IMR-90 (cell line): Measurements from ENCODE around the gene KLHL13. TPM values are rescaled to one million over a fixed set of nuclear protein-coding genes. Genes with fewer than 3 reads are reported as not detected.

ENCODE experiments used
- ATAC-seq: fragments of 200-7000 bp; cut with Tn5 transposase; 2 replicates; pipeline ENCODE4 v1.9.1; 2020; ENCODE audit warnings: low read depth, mild to moderate bottlenecking, moderate library complexity
- BruUV-seq: library from RNA; stranded (reverse); fragments of 400-500 nt; replicated peaks from 2 replicates; lab custom pipeline; 2021; lab: Mats Ljungman, UMichigan
- CTCF ChIA-PET: fragments of 300-600 bp; formaldehyde crosslinking; extraction: SDS; loops from one replicate; lab custom pipeline; 2021; ENCODE audit warnings: antibody characterized with exemption; lab: Yijun Ruan, JAX
- POLR2A ChIA-PET: fragments of 300-600 bp; sonication (Branson Sonifier 250); formaldehyde crosslinking; loops from one replicate; lab custom pipeline; 2022; ENCODE audit warnings: antibody characterized with exemption; ENCODE audit not compliant: unreplicated experiment; lab: Charles Lee
- DNase-seq: peaks from one replicate; pipeline ENCODE4 v3.0.0; 2013
- H2AFZ ChIP-seq: replicated peaks from 2 replicates; pipeline ENCODE3; 2013; ENCODE audit warnings: low read length, mild to moderate bottlenecking; ENCODE audit not compliant: poor library complexity
- H2AK5ac ChIP-seq: 2 replicates; pipeline ENCODE4 v1.6.1; 2013; ENCODE audit warnings: low read depth, low read length, inconsistent platforms
- H2AK9ac ChIP-seq: replicated peaks from 2 replicates; pipeline ENCODE3; 2013; ENCODE audit warnings: mild to moderate bottlenecking, low read depth, low read length, moderate library complexity; ENCODE audit not compliant: poor library complexity
- H2BK120ac ChIP-seq: 2 replicates; pipeline ENCODE4 v1.6.1; 2013; ENCODE audit warnings: low read depth, low read length, inconsistent platforms
- H2BK15ac ChIP-seq: 3 replicates; pipeline ENCODE4 v1.6.1; 2013; ENCODE audit warnings: low read depth, low read length, inconsistent platforms
- H2BK20ac ChIP-seq: 2 replicates; pipeline ENCODE4 v1.6.1; 2013; ENCODE audit warnings: low read depth, mild to moderate bottlenecking, inconsistent platforms, low read length, moderate library complexity
- H2BK5ac ChIP-seq: 2 replicates; pipeline ENCODE4 v1.6.1; 2013; ENCODE audit warnings: mild to moderate bottlenecking, low read depth, low read length, inconsistent platforms; ENCODE audit not compliant: poor library complexity, severe bottlenecking
- H3K14ac ChIP-seq: replicated peaks from 2 replicates; pipeline ENCODE4 v1.6.1; 2013; ENCODE audit warnings: low read depth, low read length, inconsistent platforms
- H3K18ac ChIP-seq: 2 replicates; pipeline ENCODE4 v1.6.1; 2013; ENCODE audit warnings: low read depth, low read length, control low read depth
- H3K23ac ChIP-seq: 2 replicates; pipeline ENCODE4 v1.6.1; 2013; ENCODE audit warnings: low read depth, low read length, inconsistent platforms
- H3K27ac ChIP-seq: 2 replicates; pipeline ENCODE4 v1.5.1; 2013; ENCODE audit warnings: mild to moderate bottlenecking, control low read depth, low read length; ENCODE audit not compliant: insufficient read depth
- H3K27me3 ChIP-seq: 2 replicates; pipeline ENCODE4 v1.6.1; 2013; ENCODE audit warnings: low read length; ENCODE audit not compliant: control insufficient read depth, insufficient read depth
- H3K36me3 ChIP-seq: 2 replicates; pipeline ENCODE4 v1.6.1; 2013; ENCODE audit warnings: low read length, mixed read lengths; ENCODE audit not compliant: control insufficient read depth, insufficient read depth
- H3K4ac ChIP-seq: 2 replicates; pipeline ENCODE4 v1.6.1; 2013; ENCODE audit warnings: low read depth, low read length, inconsistent platforms
- H3K4me1 ChIP-seq: 2 replicates; pipeline ENCODE4 v1.6.1; 2013; ENCODE audit warnings: low read length, mixed read lengths; ENCODE audit not compliant: control insufficient read depth, insufficient read depth
- H3K4me2 ChIP-seq: 2 replicates; pipeline ENCODE4 v1.6.1; 2013; ENCODE audit warnings: low read depth, mild to moderate bottlenecking, control low read depth, low read length, moderate library complexity
- H3K4me3 ChIP-seq: 2 replicates; pipeline ENCODE4 v1.5.1; 2013; ENCODE audit warnings: low read depth, mild to moderate bottlenecking, control low read depth, low read length, moderate library complexity; ENCODE audit not compliant: insufficient read depth
- H3K56ac ChIP-seq: 2 replicates; pipeline ENCODE4 v1.6.1; 2013; ENCODE audit warnings: low read length, inconsistent platforms; ENCODE audit not compliant: insufficient read depth; ENCODE audit errors: extremely low read depth
- H3K79me1 ChIP-seq, 2 experiments: 2 replicates each; pipeline ENCODE4 v1.6.1; 2013; ENCODE audit warnings: low read length in 2 of 2, inconsistent platforms in 1 of 2, low read depth in 1 of 2
- H3K9ac ChIP-seq: 2 replicates; pipeline ENCODE4 v1.6.1; 2013; ENCODE audit warnings: low read depth, low read length, control low read depth
- H3K9me1 ChIP-seq: 2 replicates; pipeline ENCODE4 v1.6.1; 2013; ENCODE audit warnings: low read length, inconsistent platforms; ENCODE audit not compliant: insufficient read depth
- H3K9me3 ChIP-seq: 2 replicates; pipeline ENCODE4 v1.6.1; 2013; ENCODE audit warnings: low read length; ENCODE audit not compliant: control insufficient read depth, insufficient read depth
- H4K20me1 ChIP-seq: 2 replicates; pipeline ENCODE4 v1.6.1; 2013; ENCODE audit warnings: low read length, inconsistent platforms; ENCODE audit not compliant: insufficient read depth
- H4K5ac ChIP-seq: 2 replicates; pipeline ENCODE4 v1.6.1; 2013; ENCODE audit warnings: mild to moderate bottlenecking, low read depth, low read length, control low read depth
- H4K8ac ChIP-seq, 2 experiments: 2 replicates each; pipeline ENCODE4 v1.6.1; 2013; ENCODE audit warnings: low read depth in 2 of 2, low read length in 2 of 2, control low read depth in 1 of 2, inconsistent platforms in 1 of 2
- H4K91ac ChIP-seq: 2 replicates; pipeline ENCODE4 v1.6.1; 2013; ENCODE audit warnings: low read depth, low read length, inconsistent platforms; ENCODE audit not compliant: insufficient read depth
- CHD1 ChIP-seq: IDR thresholded peaks from 2 replicates; pipeline ENCODE4 v1.6.1; 2012; ENCODE audit warnings: low read depth, low read length, improper control_type of control experiment
- ELK1 ChIP-seq: fragments of 150-350 bp; IDR thresholded peaks from 2 replicates; pipeline ENCODE4 v1.6.1; 2016; ENCODE audit warnings: low read depth, mild to moderate bottlenecking, low read length, moderate library complexity, borderline replicate concordance
- FOS ChIP-seq: fragments of 150-350 bp; IDR thresholded peaks from 2 replicates; pipeline ENCODE4 v1.6.1; 2016; ENCODE audit warnings: low read depth, low read length
- MAZ ChIP-seq: IDR thresholded peaks from 2 replicates; pipeline ENCODE4 v1.6.1; 2012; ENCODE audit warnings: low read depth, mild to moderate bottlenecking, low read length, improper control_type of control experiment, moderate library complexity, borderline replicate concordance
- MXI1 ChIP-seq: IDR thresholded peaks from 2 replicates; pipeline ENCODE4 v1.6.1; 2012; ENCODE audit warnings: low read depth, mild to moderate bottlenecking, low read length, moderate library complexity, borderline replicate concordance
- POLR2A ChIP-seq: IDR thresholded peaks from 2 replicates; pipeline ENCODE4 v1.6.1; 2012; ENCODE audit warnings: mild to moderate bottlenecking, low read depth, low read length
- RAD21 ChIP-seq: IDR thresholded peaks from 2 replicates; pipeline ENCODE4 v1.6.1; 2012; ENCODE audit warnings: low read length, improper control_type of control experiment
- RCOR1 ChIP-seq: IDR thresholded peaks from 2 replicates; pipeline ENCODE4 v1.6.1; 2012; ENCODE audit warnings: mild to moderate bottlenecking, low read length, improper control_type of control experiment; ENCODE audit not compliant: insufficient replicate concordance
- RFX5 ChIP-seq: IDR thresholded peaks from 2 replicates; pipeline ENCODE4 v1.8.0; 2012; ENCODE audit warnings: low read depth, mild to moderate bottlenecking, low read length, moderate library complexity
- USF2 ChIP-seq: fragments of 150-350 bp; IDR thresholded peaks from 2 replicates; pipeline ENCODE4 v1.6.1; 2017; ENCODE audit warnings: mild to moderate bottlenecking, antibody characterized with exemption, low read length, low read depth
- WGBS, 2 experiments: methylation state at CpG; one replicate each; pipeline versions ENCODE4 v1.1.5 to v1.1.7; 2013; ENCODE audit warnings: missing lambda C conversion rate in 2 of 2; ENCODE audit not compliant: insufficient read length in 1 of 2; ENCODE audit errors: extremely low coverage in 2 of 2; 5-methylcytosine and 5-hydroxymethylcytosine counted together
- dilution Hi-C: fragments of 300-500 bp; cut with HindIII; formaldehyde crosslinking; loops from one replicate; pipeline ENCODE4 v1.14.3; 2018; ENCODE audit warnings: low sequenced_read_pairs; ENCODE audit not compliant: unreplicated experiment
- in situ Hi-C: fragments of 300-500 bp; cut with MboI; formaldehyde crosslinking; loops from 3 replicates; pipeline ENCODE4 v1.14.3; 2019; ENCODE audit warnings: low sequenced_read_pairs, inconsistent platforms, mixed read lengths
- intact Hi-C: fragments of 100-400 bp; cut with micrococcal nuclease; formaldehyde crosslinking; loops from 2 replicates; pipeline ENCODE4 v1.10.0; 2022
- polyA plus RNA-seq, 3 experiments: library from polyadenylated mRNA; depleted of rRNA; stranded (reverse); fragments of >200 nt; gene quantifications; 2 replicates each; pipeline ENCODE4 v1.2.3, GENCODE V29; 2012; ENCODE audit warnings: low replicate concordance in 1 of 3
- total RNA-seq: library from RNA; depleted of rRNA; stranded (reverse); fragments of >200 nt; gene quantifications from 2 replicates; pipeline ENCODE4 v1.2.3, GENCODE V29; 2012

Gene KLHL13
- total and polyA plus RNA-seq, 2 of the 4 experiments (the other 2 are of a cell fraction) = 4.0 to 12.5 TPM

GRCh38 chrX:117919755-117920154 is 196.9 kb downstream of the KLHL13 start:
- H2BK5ac ChIP-seq = no peak overlapping the region
- BruUV-seq = no TSS peak
- no peak overlapping the region for H2AK9ac ChIP-seq
- H3K79me1 ChIP-seq = no peaks in the 10 kb centered on the region
- no CpG with 5 or more reads among the region's 1 CpG for WGBS, 2 experiments
- H3K23ac ChIP-seq = no peak overlapping the region
- DNase-seq (no peak), ATAC-seq (no peak)
- no peak overlapping the region for H3K14ac ChIP-seq
- intact Hi-C loops (no loop called here), in situ Hi-C loops (no loop called here), dilution Hi-C loops (no loop called here)
- no peak overlapping the region for H3K56ac ChIP-seq
- no peak overlapping the region for H2BK15ac ChIP-seq
- H2BK120ac ChIP-seq = no peak overlapping the region
- H3K36me3 ChIP-seq = no peaks in the 10 kb centered on the region
- no peak overlapping the region for H4K5ac ChIP-seq
- no peaks in the 10 kb centered on the region for H3K9me1 ChIP-seq
- no peak overlapping the region for H2AFZ ChIP-seq
- H3K18ac ChIP-seq = no peak overlapping the region
- H2AK5ac ChIP-seq = no peak overlapping the region
- ChIA-PET CTCF (no interaction called here), POLR2A (no interaction called here)
- H4K20me1 ChIP-seq = no peaks in the 10 kb centered on the region
- no peak overlapping the region for H2BK20ac ChIP-seq
- H3K27me3 ChIP-seq = no peaks in the 10 kb centered on the region
- no peak overlapping the region for H3K27ac ChIP-seq
- no peaks in the 10 kb centered on the region for H3K4me1 ChIP-seq
- H3K4ac ChIP-seq = no peak overlapping the region
- TF ChIP-seq FOS (no peak), RCOR1 (no peak), MAZ (no peak), POLR2A (no peak), MXI1 (no peak), RAD21 (no peak), ELK1 (no peak), CHD1 (no peak), RFX5 (no peak), USF2 (no peak)
- H3K9ac ChIP-seq = no peak overlapping the region
- no peak overlapping the region for H4K91ac ChIP-seq
- no peak overlapping the region for H3K4me2 ChIP-seq
- no peak overlapping the region for H4K8ac ChIP-seq
- no peaks in the 10 kb centered on the region for H3K9me3 ChIP-seq
- no peak overlapping the region for H3K4me3 ChIP-seq
